HEK293 (cell line): ENCODE results near the gene PCNA.
A peak's percentile ranks its signal among the peaks of the same experiment; 100 is the strongest.

ENCODE experiments used
- HOXD13 ChIP-seq: sonication (generic); formaldehyde crosslinking; IDR thresholded peaks from 2 replicates; pipeline ENCODE4 v1.8.0; 2022; ENCODE audit warnings: missing genetic modification reagents, borderline replicate concordance
- OSR2 ChIP-seq: fragments of 450-650 bp; formaldehyde crosslinking; IDR thresholded peaks from 2 replicates; pipeline ENCODE4 v1.5.1; 2016; ENCODE audit warnings: missing biosample characterization, missing genetic modification characterization
- REPIN1 ChIP-seq: fragments of 450-650 bp; formaldehyde crosslinking; IDR thresholded peaks from 2 replicates; pipeline ENCODE4 v1.5.1; 2017; ENCODE audit warnings: missing biosample characterization, missing genetic modification characterization, low read depth
- YY2 ChIP-seq: fragments of 450-650 bp; formaldehyde crosslinking; IDR thresholded peaks from 2 replicates; pipeline ENCODE4 v1.5.1; 2016; ENCODE audit warnings: missing biosample characterization, missing genetic modification characterization
- ZBTB7A ChIP-seq: fragments of 450-650 bp; formaldehyde crosslinking; IDR thresholded peaks from 2 replicates; pipeline ENCODE4 v1.5.1; 2016; ENCODE audit warnings: low read depth, missing biosample characterization, missing genetic modification characterization
- ZEB2 ChIP-seq: fragments of 450-650 bp; formaldehyde crosslinking; IDR thresholded peaks from 2 replicates; pipeline ENCODE4 v1.5.1; 2016; ENCODE audit warnings: missing biosample characterization, missing genetic modification characterization
- ZFP69B ChIP-seq: fragments of 450-650 bp; formaldehyde crosslinking; IDR thresholded peaks from 2 replicates; pipeline ENCODE4 v1.5.1; 2016; ENCODE audit warnings: missing biosample characterization, missing genetic modification characterization
- ZNF239 ChIP-seq: fragments of 450-650 bp; formaldehyde crosslinking; IDR thresholded peaks from 2 replicates; pipeline ENCODE4 v1.5.1; 2016; ENCODE audit warnings: missing biosample characterization, missing genetic modification characterization
- ZNF292 ChIP-seq: fragments of 450-650 bp; formaldehyde crosslinking; IDR thresholded peaks from 2 replicates; pipeline ENCODE4 v1.5.1; 2016; ENCODE audit warnings: low read depth, missing biosample characterization, missing genetic modification characterization, borderline replicate concordance
- ZNF37A ChIP-seq: fragments of 450-650 bp; IDR thresholded peaks from 2 replicates; pipeline ENCODE4 v1.5.1; 2018; ENCODE audit warnings: missing biosample characterization, missing genetic modification characterization
- ZNF514 ChIP-seq: fragments of 450-650 bp; formaldehyde crosslinking; IDR thresholded peaks from 2 replicates; pipeline ENCODE4 v1.5.1; 2016; ENCODE audit warnings: missing biosample characterization, missing genetic modification characterization
- ZNF521 ChIP-seq: fragments of 450-650 bp; formaldehyde crosslinking; IDR thresholded peaks from 2 replicates; pipeline ENCODE4 v1.5.1; 2017; ENCODE audit warnings: missing biosample characterization, mild to moderate bottlenecking, missing genetic modification characterization
- ZNF548 ChIP-seq: fragments of 450-650 bp; formaldehyde crosslinking; IDR thresholded peaks from 2 replicates; pipeline ENCODE4 v1.5.1; 2016; ENCODE audit warnings: missing biosample characterization, missing genetic modification characterization
- ZNF623 ChIP-seq: fragments of 450-650 bp; formaldehyde crosslinking; IDR thresholded peaks from 2 replicates; pipeline ENCODE4 v1.5.1; 2016; ENCODE audit warnings: missing biosample characterization, missing genetic modification characterization
- ZNF626 ChIP-seq: fragments of 450-650 bp; sonication (Bioruptor Pico); formaldehyde crosslinking; IDR thresholded peaks from 2 replicates; pipeline ENCODE4 v1.5.1; 2018; ENCODE audit warnings: missing biosample characterization, missing genetic modification characterization, inconsistent platforms
- ZNF664 ChIP-seq: fragments of 450-650 bp; formaldehyde crosslinking; IDR thresholded peaks from 2 replicates; pipeline ENCODE4 v1.5.1; 2016; ENCODE audit warnings: missing biosample characterization, missing genetic modification characterization
- ZNF747 ChIP-seq: fragments of 450-650 bp; formaldehyde crosslinking; IDR thresholded peaks from 2 replicates; pipeline ENCODE4 v1.5.1; 2016; ENCODE audit warnings: missing biosample characterization, missing genetic modification characterization
- ZSCAN5A ChIP-seq: fragments of 450-650 bp; formaldehyde crosslinking; IDR thresholded peaks from 2 replicates; pipeline ENCODE4 v1.5.1; 2016; ENCODE audit warnings: missing biosample characterization, missing genetic modification characterization
- TF ChIP-seq, protein P1 (sequence below): fragments of 450-650 bp; formaldehyde crosslinking; IDR thresholded peaks from 2 replicates; pipeline ENCODE4 v1.5.1; 2017; ENCODE audit warnings: missing biosample characterization, missing genetic modification characterization
- TF ChIP-seq, protein P2 (sequence below): fragments of 450-650 bp; formaldehyde crosslinking; IDR thresholded peaks from 2 replicates; pipeline ENCODE4 v1.5.1; 2016; ENCODE audit warnings: missing biosample characterization, missing genetic modification characterization
- TF ChIP-seq, protein P3 (sequence below): fragments of 450-650 bp; formaldehyde crosslinking; IDR thresholded peaks from 2 replicates; pipeline ENCODE4 v1.5.1; 2016; ENCODE audit warnings: missing biosample characterization, missing genetic modification characterization
- TF ChIP-seq, protein P4 (sequence below): fragments of 450-650 bp; formaldehyde crosslinking; IDR thresholded peaks from 2 replicates; pipeline ENCODE4 v1.5.1; 2016; ENCODE audit warnings: missing biosample characterization, missing genetic modification characterization

The PCNA gene

GRCh38 chr20:5127204-5127858 lies 7.6 kb upstream of the PCNA start (continued):
- TF ChIP-seq REPIN1 (tag by site-specific recombination) (peak; percentile 6; the same call in 1 of the 2 replicates), YY2 (0 out of 2 replicates have a peak, but pooled peaks have one; percentile 46), ZSCAN5A (no peak), HOXD13 (CRISPR knock-in tag) (no peak), ZNF37A (tag by site-specific recombination) (no peak), ZNF521 (tag by site-specific recombination) (no peak), ZNF623 (tag by site-specific recombination) (no peak), ZNF548 (tag by site-specific recombination) (no peak), ZNF239 (tag by site-specific recombination) (no peak), ZNF292 (tag by site-specific recombination) (no peak), ZEB2 (tag by site-specific recombination) (peak; percentile 75), ZFP69B (no peak), OSR2 (tag by site-specific recombination) (no peak; the same call in 1 of the 2 replicates), ZBTB7A (0 out of 2 replicates have a peak, but pooled peaks have one; percentile 13), ZNF747 (no peak), ZNF664 (tag by site-specific recombination) (no peak), ZNF626 (tag by site-specific recombination) (no peak), ZNF514 (tag by site-specific recombination) (no peak)
- TF ChIP-seq, protein P1, sequence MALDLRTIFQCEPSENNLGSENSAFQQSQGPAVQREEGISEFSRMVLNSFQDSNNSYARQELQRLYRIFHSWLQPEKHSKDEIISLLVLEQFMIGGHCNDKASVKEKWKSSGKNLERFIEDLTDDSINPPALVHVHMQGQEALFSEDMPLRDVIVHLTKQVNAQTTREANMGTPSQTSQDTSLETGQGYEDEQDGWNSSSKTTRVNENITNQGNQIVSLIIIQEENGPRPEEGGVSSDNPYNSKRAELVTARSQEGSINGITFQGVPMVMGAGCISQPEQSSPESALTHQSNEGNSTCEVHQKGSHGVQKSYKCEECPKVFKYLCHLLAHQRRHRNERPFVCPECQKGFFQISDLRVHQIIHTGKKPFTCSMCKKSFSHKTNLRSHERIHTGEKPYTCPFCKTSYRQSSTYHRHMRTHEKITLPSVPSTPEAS (tag by site-specific recombination) = no peak
- TF ChIP-seq, protein P2, sequence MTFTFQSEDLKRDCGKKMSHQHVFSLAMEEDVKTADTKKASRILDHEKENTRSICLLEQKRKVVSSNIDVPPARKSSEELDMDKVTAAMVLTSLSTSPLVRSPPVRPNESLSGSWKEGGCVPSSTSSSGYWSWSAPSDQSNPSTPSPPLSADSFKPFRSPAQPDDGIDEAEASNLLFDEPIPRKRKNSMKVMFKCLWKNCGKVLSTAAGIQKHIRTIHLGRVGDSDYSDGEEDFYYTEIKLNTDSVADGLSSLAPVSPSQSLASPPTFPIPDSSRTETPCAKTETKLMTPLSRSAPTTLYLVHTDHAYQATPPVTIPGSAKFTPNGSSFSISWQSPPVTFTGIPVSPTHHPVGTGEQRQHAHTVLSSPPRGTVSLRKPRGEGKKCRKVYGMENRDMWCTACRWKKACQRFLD (tag by site-specific recombination) = no peak
- TF ChIP-seq, protein P3, sequence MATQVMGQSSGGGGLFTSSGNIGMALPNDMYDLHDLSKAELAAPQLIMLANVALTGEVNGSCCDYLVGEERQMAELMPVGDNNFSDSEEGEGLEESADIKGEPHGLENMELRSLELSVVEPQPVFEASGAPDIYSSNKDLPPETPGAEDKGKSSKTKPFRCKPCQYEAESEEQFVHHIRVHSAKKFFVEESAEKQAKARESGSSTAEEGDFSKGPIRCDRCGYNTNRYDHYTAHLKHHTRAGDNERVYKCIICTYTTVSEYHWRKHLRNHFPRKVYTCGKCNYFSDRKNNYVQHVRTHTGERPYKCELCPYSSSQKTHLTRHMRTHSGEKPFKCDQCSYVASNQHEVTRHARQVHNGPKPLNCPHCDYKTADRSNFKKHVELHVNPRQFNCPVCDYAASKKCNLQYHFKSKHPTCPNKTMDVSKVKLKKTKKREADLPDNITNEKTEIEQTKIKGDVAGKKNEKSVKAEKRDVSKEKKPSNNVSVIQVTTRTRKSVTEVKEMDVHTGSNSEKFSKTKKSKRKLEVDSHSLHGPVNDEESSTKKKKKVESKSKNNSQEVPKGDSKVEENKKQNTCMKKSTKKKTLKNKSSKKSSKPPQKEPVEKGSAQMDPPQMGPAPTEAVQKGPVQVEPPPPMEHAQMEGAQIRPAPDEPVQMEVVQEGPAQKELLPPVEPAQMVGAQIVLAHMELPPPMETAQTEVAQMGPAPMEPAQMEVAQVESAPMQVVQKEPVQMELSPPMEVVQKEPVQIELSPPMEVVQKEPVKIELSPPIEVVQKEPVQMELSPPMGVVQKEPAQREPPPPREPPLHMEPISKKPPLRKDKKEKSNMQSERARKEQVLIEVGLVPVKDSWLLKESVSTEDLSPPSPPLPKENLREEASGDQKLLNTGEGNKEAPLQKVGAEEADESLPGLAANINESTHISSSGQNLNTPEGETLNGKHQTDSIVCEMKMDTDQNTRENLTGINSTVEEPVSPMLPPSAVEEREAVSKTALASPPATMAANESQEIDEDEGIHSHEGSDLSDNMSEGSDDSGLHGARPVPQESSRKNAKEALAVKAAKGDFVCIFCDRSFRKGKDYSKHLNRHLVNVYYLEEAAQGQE = peak; percentile 11; the same call in 1 of the 2 replicates
- TF ChIP-seq, protein P4, sequence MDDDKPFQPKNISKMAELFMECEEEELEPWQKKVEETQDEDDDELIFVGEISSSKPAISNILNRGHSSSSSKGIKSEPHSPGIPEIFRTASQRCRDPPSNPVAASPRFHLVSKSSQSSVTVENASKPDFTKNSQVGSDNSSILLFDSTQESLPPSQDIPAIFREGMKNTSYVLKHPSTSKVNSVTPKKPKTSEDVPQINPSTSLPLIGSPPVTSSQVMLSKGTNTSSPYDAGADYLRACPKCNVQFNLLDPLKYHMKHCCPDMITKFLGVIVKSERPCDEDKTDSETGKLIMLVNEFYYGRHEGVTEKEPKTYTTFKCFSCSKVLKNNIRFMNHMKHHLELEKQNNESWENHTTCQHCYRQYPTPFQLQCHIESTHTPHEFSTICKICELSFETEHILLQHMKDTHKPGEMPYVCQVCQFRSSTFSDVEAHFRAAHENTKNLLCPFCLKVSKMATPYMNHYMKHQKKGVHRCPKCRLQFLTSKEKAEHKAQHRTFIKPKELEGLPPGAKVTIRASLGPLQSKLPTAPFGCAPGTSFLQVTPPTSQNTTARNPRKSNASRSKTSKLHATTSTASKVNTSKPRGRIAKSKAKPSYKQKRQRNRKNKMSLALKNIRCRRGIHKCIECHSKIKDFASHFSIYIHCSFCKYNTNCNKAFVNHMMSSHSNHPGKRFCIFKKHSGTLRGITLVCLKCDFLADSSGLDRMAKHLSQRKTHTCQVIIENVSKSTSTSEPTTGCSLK (tag by site-specific recombination) = no peak
